CD1c-positive myeloid dendritic cell (primary cell): ENCODE data around the gene DHRS4L2.

Experiments
- DNase-seq: peaks from one replicate; pipeline ENCODE4 v3.0.0-alpha.2; 2016; ENCODE audit errors: extremely low spot score

DHRS4L2 gene

DNA sequence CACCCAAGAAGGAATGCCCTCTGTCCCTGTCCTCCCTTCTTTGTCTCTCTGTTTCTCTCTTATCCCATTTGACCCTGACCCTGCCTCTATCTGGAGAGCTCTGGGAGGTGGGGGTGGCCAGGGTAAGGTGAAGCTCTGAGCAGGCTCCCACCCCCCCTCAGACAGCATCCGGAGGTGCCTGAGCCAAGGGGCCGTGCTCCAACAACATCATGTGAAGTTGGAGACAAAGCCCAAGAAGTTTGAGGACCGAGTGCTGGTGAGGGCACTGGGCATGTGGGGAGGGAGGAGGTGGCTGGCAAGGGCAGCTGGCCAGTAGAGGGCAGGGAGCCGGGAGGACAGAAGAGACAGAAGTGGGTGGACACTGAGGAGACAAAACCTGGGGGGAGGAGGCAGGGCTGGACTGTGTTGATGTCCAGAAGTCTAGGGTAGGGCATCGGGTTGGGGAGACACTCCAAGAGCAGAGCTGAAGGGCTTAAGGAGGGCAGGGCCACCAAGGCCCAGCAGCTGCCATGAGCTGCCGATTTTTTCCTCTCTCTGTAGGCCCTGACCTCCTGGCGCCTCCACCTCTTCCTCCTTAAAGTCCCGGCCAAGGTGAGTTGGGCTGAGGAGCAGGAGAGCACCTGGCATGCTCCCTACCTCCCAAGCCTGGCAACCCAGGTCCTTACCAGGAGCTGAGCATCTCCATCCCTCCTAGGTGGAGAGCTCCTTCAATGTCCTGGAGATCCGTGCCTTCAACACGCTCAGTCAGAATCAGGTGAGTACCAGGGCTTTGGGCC lies 65.0 kb downstream of the DHRS4L2 start:
- no peak for DNase-seq

DNA sequence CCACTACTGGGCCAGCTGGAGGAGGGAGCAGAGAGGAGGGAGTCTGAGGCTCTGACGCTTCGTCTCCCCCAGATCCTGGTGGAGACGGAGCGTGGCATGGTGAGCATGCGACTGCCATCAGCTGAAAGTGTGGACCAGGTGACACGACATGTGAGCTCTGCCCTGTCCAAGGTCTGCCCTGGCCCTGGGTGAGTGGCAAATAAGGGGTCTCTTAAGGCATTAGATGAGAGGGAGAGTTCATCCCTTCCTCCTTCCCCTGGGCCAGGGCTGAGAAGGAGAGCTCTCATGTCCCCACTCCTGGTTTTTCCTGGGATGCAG lies 65.6 kb downstream of the DHRS4L2 start:
- no peak for DNase-seq

DNA sequence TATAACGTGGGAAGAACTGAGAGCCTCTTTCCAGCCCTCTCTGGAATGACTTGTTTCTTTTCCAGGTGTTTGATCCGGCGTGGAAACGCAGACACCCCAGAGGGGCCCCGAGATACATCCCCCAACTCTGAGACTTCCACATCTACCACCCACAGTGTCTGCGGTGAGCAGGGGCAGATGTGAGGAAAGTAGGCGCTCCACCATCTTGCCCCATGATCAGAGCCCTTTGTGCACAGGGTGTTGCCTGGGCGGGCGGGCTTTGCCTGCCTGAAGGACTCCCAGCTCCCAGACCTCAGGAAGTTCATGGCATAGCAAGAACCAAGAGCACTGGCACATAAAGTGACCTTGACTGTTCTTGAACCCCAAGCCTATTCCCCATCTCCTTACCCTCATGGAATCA lies 65.9 kb downstream of the DHRS4L2 start:
- no peak for DNase-seq
